ENCODE results near the gene SPACA6.

Gene SPACA6

GRCh38 chr19:51751655-51752054 lies 58.5 kb downstream of the SPACA6 start, which contains the start of gene FPR1:
Gene FPR1 (minus strand): TSS chr19:51751878. CDS start chr19:51746994, 4,884 bp downstream.
- no peak within 1 kb of the TSS for H3K4me3 Mint-ChIP-seq
- H3K27ac Mint-ChIP-seq: no peak within 1 kb of the TSS
- peaks cover 12% of the 10 kb centered on the region for H3K27me3 Mint-ChIP-seq
- H3K4me1 Mint-ChIP-seq (ENCODE audit: low read depth): no peaks in the 10 kb centered on the region
- H3K36me3 Mint-ChIP-seq (ENCODE audit: low read depth): no peaks in the 10 kb centered on the region
- no peaks in the 10 kb centered on the region for H3K9me3 Mint-ChIP-seq
- no peak for DNase-seq

- no peak overlapping the region for H3K4me3 Mint-ChIP-seq
- DNase-seq: no peak
- H3K4me1 Mint-ChIP-seq (ENCODE audit: low read depth): no peaks in the 10 kb centered on the region
- H3K27me3 Mint-ChIP-seq: peaks cover 12% of the 10 kb centered on the region
- H3K9me3 Mint-ChIP-seq: no peaks in the 10 kb centered on the region
- no peak overlapping the region for H3K27ac Mint-ChIP-seq
- no peaks in the 10 kb centered on the region for H3K36me3 Mint-ChIP-seq (ENCODE audit: low read depth)
These were observed 61.0 kb downstream of the SPACA6 start for GRCh38 chr19:51754109-51754508.

DNA sequence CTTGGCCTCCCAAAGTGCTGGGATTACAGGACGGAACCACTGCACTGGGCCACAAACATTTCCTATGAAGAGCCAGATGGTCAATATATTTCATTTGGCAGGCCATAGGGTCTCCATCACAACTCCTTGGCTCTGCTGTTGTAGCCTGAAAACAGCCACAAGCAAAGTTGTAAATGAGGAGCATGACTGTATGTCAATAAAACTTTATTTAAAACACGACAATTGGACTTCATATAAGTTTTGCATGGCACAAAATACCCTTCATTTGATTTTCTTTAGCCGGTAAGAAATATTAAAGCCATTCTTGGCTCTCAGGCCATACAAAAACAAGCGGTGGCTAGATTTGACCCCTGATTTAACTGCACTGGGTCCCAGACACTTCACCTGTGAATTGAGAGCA lies 61.6 kb downstream of the SPACA6 start:
- Mint-ChIP-seq H3K27ac (no peak overlapping the region), H3K4me3 (no peak overlapping the region), H3K4me1 (ENCODE audit: low read depth) (no peaks in the 10 kb centered on the region), H3K27me3 (peaks cover 13% of the 10 kb centered on the region), H3K9me3 (no peaks in the 10 kb centered on the region), H3K36me3 (ENCODE audit: low read depth) (no peaks in the 10 kb centered on the region)
- DNase-seq: no peak
